ENCODE results near the gene PCK2. TPM values are rescaled to one million over a fixed set of nuclear protein-coding genes. Genes with fewer than 3 reads are reported as not detected.

The PCK2 gene
- polyA plus RNA-seq, 2 of the 4 experiments (the other 2 are of a cell fraction): 16.9 to 60.2 TPM

GRCh38 chr14:24138396-24139271 is 44.5 kb downstream of the PCK2 start:
- DNase-seq (ENCODE audit: low read depth in 1 of 2, low spot score in 1 of 2) (no peak), FAIRE-seq (no peak), ATAC-seq (no peak)
- WGBS (ENCODE audit: missing lambda C conversion rate): 88% methylated on average over 13 of the region's 13 CpGs
- POLR2A ChIA-PET: interaction anchor here (1.0 to 5.2 kb wide), 4 partner anchors 8 to 45 kb away, joined by 4 to 48 read pairs (median 18); partner anchors contain the start of genes DCAF11, NRL and PCK2
- Histone ChIP-seq H3K4me3 (no peak overlapping the region), H3K9me3 (no peaks in the 10 kb centered on the region), H3K27ac (no peak overlapping the region), H3K4me1 (peaks cover 37% of the 10 kb centered on the region), H3K4me2 (peak overlapping the region; percentile 78; the same call in 2 of the 3 replicates)
- CTCF ChIA-PET: interaction anchor here (1.0 to 5.4 kb wide), 12 partner anchors 10 to 159 kb away, joined by 3 to 47 read pairs (median 4); partner anchors contain the start of genes DCAF11, IRF9, NRL and RNF31
- no peak for TF ChIP-seq CHD2 (IDR thresholded peaks at IDR 0.05; ENCODE audit: low read length, partially characterized antibody)

- peak overlapping the region; percentile 59 for H3K4me3 ChIP-seq
- POLR2A ChIA-PET: interaction anchor here (1.1 to 2.9 kb wide), 2 partner anchors 7 to 25 kb away, joined by 5 to 31 read pairs; partner anchors contain the start of genes DCAF11 and NRL
- DNase-seq (ENCODE audit: low read depth in 1 of 2, low spot score in 1 of 2) (peak; percentile 38 to 46), FAIRE-seq (no peak), ATAC-seq (no peak)
- H3K4me2 ChIP-seq: peak overlapping the region; percentile 78
- 0 out of 6 replicates have a peak overlapping the region, but pooled peaks of 1 of the 2 experiments have one; percentile 7 for H3K27ac ChIP-seq
- no peak for TF ChIP-seq CTCF (IDR thresholded peaks at IDR 0.05)
- no peak for TF ChIP-seq TFCP2L1 (CRISPR knock-in tag; IDR thresholded peaks at IDR 0.05)
- no peak for TF ChIP-seq MAX (IDR thresholded peaks at IDR 0.05)
- no peak for TF ChIP-seq HES2 (IDR thresholded peaks at IDR 0.05)
- no peak for TF ChIP-seq KDM1A (IDR thresholded peaks at IDR 0.05; ENCODE audit: low read depth)
- TF ChIP-seq RFX5 (IDR thresholded peaks at IDR 0.05): no peak
- CTCF ChIA-PET: interaction anchor here (1.0 to 5.4 kb wide), 7 partner anchors 15 to 105 kb away, joined by 3 to 47 read pairs (median 3); partner anchors contain the start of genes DCAF11, IRF9 and NRL
- H3K4me1 ChIP-seq: peaks cover 37% of the 10 kb centered on the region
- H3K9me3 ChIP-seq: no peaks in the 10 kb centered on the region
- WGBS (ENCODE audit: missing lambda C conversion rate): 88% methylated on average over 9 of the region's 9 CpGs
Observed at GRCh38 chr14:24139272-24139934, 45.3 kb downstream of the PCK2 start.

GRCh38 chr14:24141097-24141880 is 47.2 kb downstream of the PCK2 start, which contains the start of gene EMC9:
EMC9 (minus strand) TSS chr14:24141591; CDS start chr14:24141304, 287 bp downstream.
- ChIA-PET CTCF (interaction anchor here (0.9 to 12.6 kb wide), 8 partner anchors 10 to 166 kb away, joined by 3 to 168 read pairs (median 4); partner anchors contain the start of genes CIDEB, DCAF11, FITM1 and IPO4), POLR2A (interaction anchor here (0.7 to 2.9 kb wide), 10 partner anchors 9 to 101 kb away, joined by 3 to 31 read pairs (median 4); partner anchors contain the start of genes DCAF11, IRF9, NRL and PCK2)
- 0% methylated on average over 59 of the region's 65 CpGs for WGBS (ENCODE audit: missing lambda C conversion rate)
- FAIRE-seq: no peak
- Histone ChIP-seq H3K9me3 (no peaks in the 10 kb centered on the region), H3K4me1 (peaks cover 39% of the 10 kb centered on the region), H3K4me2 (peak within 1 kb of the TSS; percentile 83), H3K4me3 (peak within 1 kb of the TSS; percentile 59), H3K27ac (peak within 1 kb of the TSS; percentile 86 to 95)
- DNase-seq (ENCODE audit: low read depth in 1 of 2, low spot score in 1 of 2): peak; percentile 99
- ATAC-seq: peak; percentile 81 to 93
- TF ChIP-seq USF2 (IDR thresholded peaks at IDR 0.05): peak; percentile 89
- TF ChIP-seq MAZ (IDR thresholded peaks at IDR 0.05; ENCODE audit: borderline replicate concordance, low read depth, low read length): no peak
- TF ChIP-seq JUN (IDR thresholded peaks at IDR 0.05): peak; percentile 88
- TF ChIP-seq ATOH8 (CRISPR knock-in tag; IDR thresholded peaks at IDR 0.05; ENCODE audit: low read depth): no peak
- TF ChIP-seq HOXA7 (CRISPR knock-in tag; IDR thresholded peaks at IDR 0.05): no peak
- no peak for TF ChIP-seq HES2 (IDR thresholded peaks at IDR 0.05)
- TF ChIP-seq MAFK (IDR thresholded peaks at IDR 0.05; ENCODE audit: partially characterized antibody): peak; percentile 69
- TF ChIP-seq CTCF (IDR thresholded peaks at IDR 0.05): no peak
- TF ChIP-seq CHD2 (IDR thresholded peaks at IDR 0.05; ENCODE audit: low read length, partially characterized antibody): no peak
- no peak for TF ChIP-seq SREBF2 (IDR thresholded peaks at IDR 0.05)
- peak; percentile 25; the same call in 1 of the 2 replicates for TF ChIP-seq MYC (IDR thresholded peaks at IDR 0.05; ENCODE audit: borderline replicate concordance, low read length)
- TF ChIP-seq RCOR1 (IDR thresholded peaks at IDR 0.05; ENCODE audit: low read depth, low read length): no peak

Data from A549 (cell line).